Naive B cell (primary cell): ENCODE measurements around the gene EPGN. TPM values are rescaled to one million over a fixed set of nuclear protein-coding genes. Genes with fewer than 3 reads are reported as not detected.

Experiments
- ATAC-seq, 2 donors: fragments of 150-1000 bp; cut with Tn5 transposase; 2 replicates each; pipeline ENCODE4 v1.10.0; 2021; ENCODE audit warnings: low read depth in 2 of 2, mild to moderate bottlenecking in 2 of 2, moderate library complexity in 2 of 2
- DNase-seq: peaks from one replicate; pipeline ENCODE4 v3.0.0; 2022
- H3K27ac Mint-ChIP-seq, 6 donors: one replicate each; pipeline ENCODE4 v1.8.0; 2020 to 2022; ENCODE audit warnings: mild to moderate bottlenecking in 6 of 6, mixed read lengths in 6 of 6, moderate library complexity in 5 of 6, inconsistent platforms in 2 of 6
- H3K27me3 Mint-ChIP-seq, 3 donors: one replicate each; pipeline ENCODE4 v1.8.0; 2021 to 2022; ENCODE audit warnings: mixed read lengths in 3 of 3, mild to moderate bottlenecking in 1 of 3
- H3K36me3 Mint-ChIP-seq, 2 donors: one replicate each; pipeline ENCODE4 v1.8.0; 2020 to 2022; ENCODE audit warnings: mixed read lengths in 2 of 2, inconsistent platforms in 1 of 2, mild to moderate bottlenecking in 1 of 2
- H3K4me1 Mint-ChIP-seq, 3 donors: one replicate each; pipeline ENCODE4 v1.8.0; 2020 to 2022; ENCODE audit warnings: mixed read lengths in 3 of 3, inconsistent platforms in 1 of 3, mild to moderate bottlenecking in 1 of 3, moderate library complexity in 1 of 3
- H3K4me3 Mint-ChIP-seq, 8 donors: one replicate each; pipeline ENCODE4 v1.8.0; 2020 to 2022; ENCODE audit warnings: mild to moderate bottlenecking in 8 of 8, mixed read lengths in 8 of 8, moderate library complexity in 8 of 8, inconsistent platforms in 2 of 8
- H3K9me3 Mint-ChIP-seq, 7 donors: one replicate each; pipeline ENCODE4 v1.8.0; 2020 to 2022; ENCODE audit warnings: mixed read lengths in 7 of 7, mild to moderate bottlenecking in 5 of 7, inconsistent platforms in 2 of 7, moderate library complexity in 1 of 7
- polyA plus RNA-seq, 6 donors: library from polyadenylated mRNA; unstranded; fragments of 300-500 nt; fragmentation: Illumina TruSeq; gene quantifications; one replicate each; pipeline ENCODE4 v1.2.3, GENCODE V29; 2021; ENCODE audit warnings: low read depth in 6 of 6

The EPGN gene
- polyA plus RNA-seq, 6 donors from 2014 or later = not detected

DNA sequence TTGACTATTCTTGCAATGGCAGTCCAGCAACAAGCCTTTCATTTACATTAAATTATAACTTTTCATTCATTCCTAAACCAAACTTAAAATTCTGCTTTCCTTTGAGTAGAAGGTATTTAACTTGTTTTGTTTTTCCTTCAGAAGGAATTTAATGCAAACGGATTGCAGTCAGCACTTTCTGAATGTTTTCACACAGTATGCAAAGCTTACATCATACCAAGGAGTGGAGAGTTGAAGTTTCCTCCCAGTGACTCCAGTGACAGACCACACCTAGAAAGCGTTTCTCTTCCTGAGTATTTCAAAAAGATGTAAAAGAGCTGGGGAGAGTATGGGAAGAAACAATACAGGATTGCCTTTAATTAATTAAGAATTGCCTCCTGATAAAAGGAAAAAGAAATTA, 8.1 kb downstream of the EPGN start:
- ATAC-seq (no peak), DNase-seq (no peak)
- Mint-ChIP-seq H3K9me3 (no peaks in the 10 kb centered on the region), H3K27me3 (peaks cover 8 to 9% (median 9%) of the 10 kb centered on the region in 3 donors), H3K4me1 (peaks cover 0 to 7% (median 0%) of the 10 kb centered on the region in 3 donors), H3K4me3 (peak overlapping the region in 1 of 8 donors; percentile 5), H3K36me3 (no peaks in the 10 kb centered on the region), H3K27ac (no peak overlapping the region)

DNA sequence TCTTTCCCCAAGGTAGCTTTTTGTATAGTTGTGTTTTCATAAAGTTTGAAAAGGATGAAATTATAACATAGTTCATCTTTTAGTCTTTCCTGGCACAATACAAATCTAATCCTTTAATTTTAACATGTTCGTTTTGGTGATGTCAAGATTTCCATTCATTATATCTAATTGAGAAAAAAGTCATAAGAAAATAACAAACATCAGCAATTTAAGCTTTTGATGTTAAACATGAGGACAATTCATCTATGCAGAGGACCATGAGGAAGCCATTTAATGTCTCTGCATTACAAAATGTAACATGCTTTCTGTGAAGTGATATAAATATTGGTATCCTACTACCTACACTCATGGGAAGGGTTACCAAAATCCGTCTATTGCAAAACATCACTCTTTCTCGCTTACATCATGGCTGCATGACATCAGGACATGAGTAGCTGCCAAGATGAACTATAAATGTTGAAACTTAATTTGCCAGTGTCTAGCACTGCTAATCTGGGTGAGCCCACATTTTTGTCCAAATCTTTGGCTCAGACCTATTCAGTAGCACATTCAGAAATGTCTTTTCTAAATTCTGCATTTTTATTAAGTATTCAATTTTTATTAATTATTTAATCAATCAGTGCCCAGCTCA, 9.5 kb downstream of the EPGN start:
- Mint-ChIP-seq H3K27me3 (peaks cover 8 to 14% (median 9%) of the 10 kb centered on the region in 3 donors), H3K4me1 (peaks cover 0 to 7% (median 0%) of the 10 kb centered on the region in 3 donors), H3K36me3 (no peaks in the 10 kb centered on the region), H3K27ac (no peak overlapping the region), H3K4me3 (no peak overlapping the region), H3K9me3 (no peaks in the 10 kb centered on the region)
- ATAC-seq (no peak), DNase-seq (no peak)

DNA sequence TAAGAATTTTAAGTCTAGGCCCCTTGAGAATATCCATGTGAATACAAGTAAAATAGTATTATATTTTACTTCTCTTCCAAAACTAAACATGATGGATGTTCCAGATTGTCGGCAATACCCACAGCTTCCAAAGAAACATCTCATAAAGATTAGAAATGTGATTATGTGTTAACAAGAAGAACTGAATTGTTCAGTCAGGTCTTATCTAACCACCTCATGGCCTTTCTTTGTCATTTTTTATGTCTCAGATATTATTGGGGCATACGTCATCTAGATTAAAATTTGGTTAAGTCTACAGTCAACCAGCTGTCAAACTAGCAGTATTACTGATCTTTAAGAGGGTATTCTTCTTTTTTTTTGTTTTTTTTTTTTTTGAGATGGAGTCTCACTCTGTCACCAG, 10.0 kb downstream of the EPGN start:
- no peak overlapping the region for H3K4me3 Mint-ChIP-seq
- ATAC-seq (no peak), DNase-seq (no peak)
- H3K4me1 Mint-ChIP-seq = peaks cover 0 to 7% (median 0%) of the 10 kb centered on the region in 3 donors
- H3K27ac Mint-ChIP-seq = no peak overlapping the region
- no peaks in the 10 kb centered on the region for H3K36me3 Mint-ChIP-seq
- H3K9me3 Mint-ChIP-seq = no peaks in the 10 kb centered on the region
- peaks cover 8 to 20% (median 13%) of the 10 kb centered on the region in 3 donors for H3K27me3 Mint-ChIP-seq

DNA sequence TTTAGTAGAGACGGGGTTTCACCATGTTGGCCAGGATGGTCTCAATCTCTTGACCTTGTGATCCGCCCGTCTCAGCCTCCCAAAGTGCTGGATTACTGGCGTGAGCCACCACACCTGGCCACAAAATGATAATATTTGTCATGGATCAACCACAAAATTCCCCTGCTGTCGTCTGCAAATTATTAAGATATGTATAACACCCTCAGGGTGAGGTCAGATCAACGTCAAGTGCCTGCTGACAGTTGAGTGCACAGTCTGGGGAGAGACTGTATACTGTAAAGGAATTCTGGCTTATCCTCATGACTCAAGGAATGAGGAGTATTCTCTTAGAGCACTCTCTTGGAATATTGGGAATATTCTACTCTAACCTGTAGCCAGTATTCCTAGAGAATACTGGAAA, 11.2 kb downstream of the EPGN start:
- H3K9me3 Mint-ChIP-seq = no peaks in the 10 kb centered on the region
- no peaks in the 10 kb centered on the region for H3K36me3 Mint-ChIP-seq
- peaks cover 0 to 7% (median 0%) of the 10 kb centered on the region in 3 donors for H3K4me1 Mint-ChIP-seq
- H3K4me3 Mint-ChIP-seq = no peak overlapping the region
- ATAC-seq (no peak), DNase-seq (no peak)
- no peak overlapping the region for H3K27ac Mint-ChIP-seq
- H3K27me3 Mint-ChIP-seq = peaks cover 14 to 31% (median 17%) of the 10 kb centered on the region in 3 donors

DNA sequence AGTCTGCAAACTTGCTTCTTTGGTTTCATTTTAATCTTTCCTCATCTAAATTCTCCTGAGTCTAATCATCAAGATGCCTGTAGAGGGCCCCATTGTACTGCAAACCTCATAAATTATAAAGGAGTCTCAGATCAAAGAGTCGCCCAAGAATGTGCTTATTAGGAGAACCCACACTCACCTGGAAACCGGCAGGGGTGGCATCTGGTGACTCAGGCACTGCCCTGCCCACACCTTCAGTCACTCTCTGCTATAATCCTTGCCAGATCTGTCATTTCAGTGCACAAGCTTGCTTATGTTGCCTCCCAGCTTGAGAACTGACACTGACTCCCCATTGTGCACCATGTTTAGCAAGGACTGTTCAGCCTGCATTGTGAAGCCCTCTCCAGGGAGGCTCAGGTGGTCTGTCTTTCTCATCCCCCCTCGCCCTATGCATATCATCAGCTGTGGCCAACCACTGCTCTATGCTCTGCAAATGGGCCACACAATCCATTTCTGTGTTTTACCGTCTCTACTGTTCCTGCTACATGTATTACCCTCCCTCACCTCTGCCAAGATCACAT, 12.4 kb downstream of the EPGN start:
- DNase-seq = no peak
- Mint-ChIP-seq H3K27ac (no peak overlapping the region), H3K4me3 (no peak overlapping the region), H3K4me1 (peaks cover 0 to 7% (median 0%) of the 10 kb centered on the region in 3 donors), H3K36me3 (no peaks in the 10 kb centered on the region), H3K9me3 (no peaks in the 10 kb centered on the region), H3K27me3 (peaks cover 14 to 31% (median 17%) of the 10 kb centered on the region in 3 donors)
- peak; percentile 32 to 39 for ATAC-seq

DNA sequence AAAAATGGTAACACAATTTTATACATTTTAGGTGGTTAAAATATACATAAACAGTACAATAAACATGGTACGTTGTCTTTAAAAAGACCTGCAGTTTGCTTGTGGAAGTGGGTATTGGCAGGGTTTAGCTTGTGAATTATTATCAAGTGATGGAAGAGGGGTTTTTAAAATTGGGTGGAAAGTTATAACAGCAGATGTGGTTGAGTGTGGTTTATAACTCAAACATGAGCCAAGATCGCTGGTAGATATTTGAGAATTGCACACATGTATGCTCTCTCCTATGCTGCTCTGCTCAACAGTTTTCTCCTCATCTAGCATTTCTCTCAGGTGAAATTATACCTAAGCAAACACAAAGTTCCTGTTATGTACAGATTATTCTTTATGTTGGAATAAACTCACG, 14.0 kb downstream of the EPGN start:
- Mint-ChIP-seq H3K4me3 (no peak overlapping the region), H3K4me1 (peaks cover 0 to 7% (median 0%) of the 10 kb centered on the region in 3 donors), H3K36me3 (no peaks in the 10 kb centered on the region), H3K9me3 (no peaks in the 10 kb centered on the region), H3K27ac (no peak overlapping the region), H3K27me3 (peaks cover 14 to 31% (median 17%) of the 10 kb centered on the region in 3 donors)
- DNase-seq (no peak), ATAC-seq (no peak)

DNA sequence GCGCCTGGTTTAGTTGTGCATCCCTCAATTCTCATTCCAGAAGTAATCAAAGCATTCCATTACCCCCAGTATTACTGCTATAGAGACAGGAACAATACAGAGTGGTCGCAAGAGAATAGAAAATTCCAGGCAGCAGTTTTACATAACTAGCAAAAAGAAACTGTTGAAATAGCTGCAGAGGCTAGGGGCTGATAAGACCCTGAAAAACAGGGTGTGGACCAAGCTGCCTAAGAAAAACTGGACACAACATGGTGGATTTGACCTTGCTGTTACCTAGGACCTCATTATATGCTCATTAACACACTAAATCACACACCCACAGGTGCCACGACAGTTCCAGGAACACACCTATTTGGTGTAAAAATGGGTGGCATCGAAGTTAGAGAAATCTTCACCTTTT, 15.4 kb downstream of the EPGN start:
- no peaks in the 10 kb centered on the region for H3K36me3 Mint-ChIP-seq
- no peaks in the 10 kb centered on the region for H3K9me3 Mint-ChIP-seq
- no peak for ATAC-seq
- DNase-seq = no peak
- no peak overlapping the region for H3K27ac Mint-ChIP-seq
- no peak overlapping the region for H3K4me3 Mint-ChIP-seq
- peaks cover 16 to 41% (median 17%) of the 10 kb centered on the region in 3 donors for H3K27me3 Mint-ChIP-seq
- peaks cover 0 to 7% (median 0%) of the 10 kb centered on the region in 3 donors for H3K4me1 Mint-ChIP-seq

DNA sequence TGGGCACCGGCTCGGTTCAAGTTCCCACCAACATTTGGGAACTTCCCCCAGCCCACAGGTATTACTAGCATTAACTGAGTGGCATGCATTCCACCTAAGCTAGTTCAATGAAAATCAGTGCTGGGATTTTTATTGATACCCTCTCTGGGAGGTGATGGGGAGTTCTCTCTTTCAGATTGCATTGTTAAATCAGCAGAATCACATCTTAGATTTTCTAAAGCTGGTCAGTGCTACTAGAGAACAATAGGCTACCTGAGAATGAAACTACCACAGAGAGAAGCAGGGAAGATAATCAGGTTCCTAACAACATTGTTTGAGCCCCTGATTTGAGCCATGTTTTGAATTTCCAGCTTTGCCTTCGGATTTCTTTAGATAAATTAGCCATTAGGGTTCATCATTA, 16.0 kb downstream of the EPGN start:
- Mint-ChIP-seq H3K27ac (no peak overlapping the region), H3K27me3 (peaks cover 17 to 46% (median 22%) of the 10 kb centered on the region in 3 donors), H3K36me3 (no peaks in the 10 kb centered on the region), H3K4me3 (no peak overlapping the region), H3K4me1 (peaks cover 0 to 7% (median 0%) of the 10 kb centered on the region in 3 donors), H3K9me3 (peaks cover 0 to 4% (median 0%) of the 10 kb centered on the region in 7 donors)
- ATAC-seq (no peak), DNase-seq (no peak)

DNA sequence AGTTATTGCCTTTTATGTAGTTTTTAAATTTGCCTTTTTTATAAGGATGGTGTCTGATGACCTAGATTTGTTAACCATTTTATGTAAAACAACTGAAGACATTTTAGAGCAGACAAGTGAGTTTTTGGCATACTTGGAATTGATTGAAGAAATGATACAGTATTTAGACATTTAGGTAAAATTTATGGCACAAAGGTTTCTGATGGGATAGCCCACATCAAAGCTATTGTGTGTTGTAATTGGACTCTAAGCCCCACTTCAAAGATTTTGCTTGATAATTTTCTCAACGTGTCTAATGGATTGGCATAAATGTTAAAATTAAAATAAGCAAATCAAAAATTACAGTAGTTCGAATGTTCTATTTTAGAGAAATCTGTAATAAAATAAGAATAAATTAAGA, 17.6 kb downstream of the EPGN start:
- Mint-ChIP-seq H3K4me1 (peaks cover 0 to 3% (median 0%) of the 10 kb centered on the region in 3 donors), H3K9me3 (peaks cover 0 to 5% (median 0%) of the 10 kb centered on the region in 7 donors), H3K4me3 (no peak overlapping the region), H3K27ac (no peak overlapping the region), H3K36me3 (no peaks in the 10 kb centered on the region), H3K27me3 (peaks cover 11 to 42% (median 19%) of the 10 kb centered on the region in 3 donors)
- ATAC-seq = no peak
- no peak for DNase-seq

DNA sequence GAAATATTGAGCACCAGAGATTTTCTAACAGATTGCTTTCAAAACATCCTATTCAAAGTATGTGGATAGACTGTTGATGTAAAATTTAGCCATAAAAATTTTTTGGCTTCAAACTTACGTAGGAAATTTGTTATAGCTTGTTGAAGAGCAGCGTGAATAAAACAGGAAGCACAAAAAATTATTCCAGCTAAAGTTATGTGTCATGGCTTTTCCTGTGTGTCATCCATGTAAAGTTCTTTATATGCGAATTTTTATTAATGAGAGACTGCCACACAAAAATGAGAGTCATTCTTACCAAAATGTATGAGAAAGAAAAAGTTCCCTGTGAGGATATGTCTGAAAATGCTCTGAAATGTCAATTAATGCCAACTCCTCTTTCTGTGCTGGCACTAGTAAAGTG, 19.5 kb downstream of the EPGN start:
- peaks cover 7 to 32% (median 15%) of the 10 kb centered on the region in 3 donors for H3K27me3 Mint-ChIP-seq
- no peak for ATAC-seq
- DNase-seq = no peak
- H3K9me3 Mint-ChIP-seq = peaks cover 0 to 5% (median 0%) of the 10 kb centered on the region in 7 donors
- H3K4me1 Mint-ChIP-seq = no peaks in the 10 kb centered on the region
- H3K27ac Mint-ChIP-seq = no peak overlapping the region
- H3K36me3 Mint-ChIP-seq = no peaks in the 10 kb centered on the region
- H3K4me3 Mint-ChIP-seq = no peak overlapping the region

DNA sequence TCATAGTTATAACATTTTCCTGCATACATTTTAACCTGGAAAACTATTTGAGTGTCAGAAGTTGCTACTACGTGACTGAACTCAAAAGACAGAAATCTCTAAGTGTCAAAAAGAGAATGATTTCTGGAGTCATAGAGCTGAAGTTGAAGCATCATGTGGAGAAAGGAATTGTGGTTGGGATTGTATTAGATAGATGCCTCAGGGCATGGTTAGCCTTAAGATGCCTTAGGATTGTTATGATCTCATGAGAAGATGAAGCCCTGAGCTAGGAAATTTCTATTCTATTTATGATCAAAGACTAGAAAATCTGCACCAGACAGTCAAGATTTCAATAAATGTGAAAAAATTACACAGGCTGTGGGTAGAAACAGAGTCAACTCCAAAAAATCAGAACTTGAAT, 20.2 kb downstream of the EPGN start:
- Mint-ChIP-seq H3K36me3 (no peaks in the 10 kb centered on the region), H3K9me3 (peaks cover 0 to 5% (median 0%) of the 10 kb centered on the region in 7 donors), H3K27me3 (peaks cover 2 to 24% (median 15%) of the 10 kb centered on the region in 3 donors), H3K27ac (no peak overlapping the region), H3K4me3 (no peak overlapping the region), H3K4me1 (no peaks in the 10 kb centered on the region)
- ATAC-seq = no peak
- no peak for DNase-seq

DNA sequence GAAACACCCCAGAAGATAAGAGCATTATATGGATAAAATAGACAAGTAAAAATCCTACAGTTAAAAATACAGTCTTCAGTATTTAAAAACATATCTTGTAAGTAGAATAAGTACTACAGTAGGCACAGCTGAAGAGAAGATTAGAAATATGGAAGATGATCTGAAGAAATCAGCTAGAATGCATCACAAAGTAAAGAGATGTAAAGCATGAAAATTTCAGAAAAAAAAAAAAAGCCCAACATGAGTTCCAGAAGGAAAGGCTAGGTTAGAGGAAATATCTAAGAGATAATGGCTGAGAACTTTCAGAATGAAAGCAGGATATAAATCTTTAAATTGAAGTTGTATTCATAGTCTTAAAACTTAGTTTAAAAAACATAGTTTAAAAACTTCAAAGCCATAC, 21.0 kb downstream of the EPGN start:
- Mint-ChIP-seq H3K4me3 (no peak overlapping the region), H3K27ac (no peak overlapping the region), H3K27me3 (peaks cover 0 to 20% (median 14%) of the 10 kb centered on the region in 3 donors), H3K4me1 (no peaks in the 10 kb centered on the region), H3K9me3 (peaks cover 0 to 5% (median 0%) of the 10 kb centered on the region in 7 donors), H3K36me3 (no peaks in the 10 kb centered on the region)
- ATAC-seq (no peak), DNase-seq (no peak)

DNA sequence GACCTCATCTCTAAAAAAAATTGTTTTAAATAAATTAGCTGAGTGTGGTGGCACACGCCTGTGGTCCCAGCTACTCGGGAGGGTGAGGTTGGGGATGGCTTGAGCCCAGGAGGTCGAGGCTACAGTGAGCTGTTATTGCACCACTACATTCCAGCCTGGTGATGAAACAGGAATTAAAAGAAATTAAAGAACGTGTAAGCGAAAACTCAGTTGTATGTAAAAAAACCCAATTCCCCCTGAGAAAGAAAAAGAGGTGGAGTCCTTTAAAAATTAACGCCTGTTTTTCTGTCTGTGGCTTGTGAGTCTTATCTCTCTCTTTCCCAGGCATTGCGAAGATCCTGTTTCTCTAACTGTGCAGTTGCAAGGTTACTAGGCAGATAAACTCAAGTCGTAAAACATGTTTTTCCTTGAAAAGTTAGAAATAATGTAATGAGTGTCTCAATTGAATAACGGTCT, 22.1 kb downstream of the EPGN start:
- peaks cover 0 to 1% (median 0%) of the 10 kb centered on the region in 3 donors for H3K4me1 Mint-ChIP-seq
- no peak overlapping the region for H3K27ac Mint-ChIP-seq
- no peak overlapping the region for H3K4me3 Mint-ChIP-seq
- ATAC-seq (no peak), DNase-seq (no peak)
- H3K9me3 Mint-ChIP-seq = peaks cover 0 to 5% (median 0%) of the 10 kb centered on the region in 7 donors
- H3K36me3 Mint-ChIP-seq = no peaks in the 10 kb centered on the region
- H3K27me3 Mint-ChIP-seq = peaks cover 0 to 22% (median 16%) of the 10 kb centered on the region in 3 donors

DNA sequence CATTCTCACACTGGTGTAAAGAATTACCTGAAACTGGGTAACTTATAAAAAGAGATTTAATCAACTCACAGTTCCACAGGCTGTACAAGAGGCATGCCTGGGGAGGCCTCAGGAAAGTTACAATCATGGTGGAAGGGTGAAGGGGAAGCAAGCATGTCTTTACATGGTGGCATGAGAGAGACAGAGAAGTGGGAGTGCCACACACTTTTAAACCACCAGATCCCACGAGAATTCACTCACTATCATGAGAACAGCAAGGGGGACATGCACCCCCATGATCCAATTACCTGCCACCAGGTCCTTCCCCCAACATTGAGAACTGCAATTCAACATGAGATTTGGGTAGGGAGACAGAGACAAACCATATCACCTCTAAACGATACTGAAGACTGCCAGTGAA, 23.0 kb downstream of the EPGN start:
- H3K4me3 Mint-ChIP-seq = no peak overlapping the region
- H3K4me1 Mint-ChIP-seq = peaks cover 0 to 8% (median 7%) of the 10 kb centered on the region in 3 donors
- ATAC-seq (no peak), DNase-seq (no peak)
- peaks cover 0 to 5% (median 0%) of the 10 kb centered on the region in 7 donors for H3K9me3 Mint-ChIP-seq
- no peaks in the 10 kb centered on the region for H3K36me3 Mint-ChIP-seq
- peaks cover 0 to 22% (median 16%) of the 10 kb centered on the region in 3 donors for H3K27me3 Mint-ChIP-seq
- no peak overlapping the region for H3K27ac Mint-ChIP-seq
